Measurements from ENCODE around the gene CELF4. TPM values are rescaled to one million over a fixed set of nuclear protein-coding genes. Genes with fewer than 3 reads are reported as not detected.

Gene CELF4
- total and polyA plus RNA-seq, 2 donors (not counting 1 experiment from before 2014, with no cell fraction given), result 0.17 TPM; not detected in 1

DNA sequence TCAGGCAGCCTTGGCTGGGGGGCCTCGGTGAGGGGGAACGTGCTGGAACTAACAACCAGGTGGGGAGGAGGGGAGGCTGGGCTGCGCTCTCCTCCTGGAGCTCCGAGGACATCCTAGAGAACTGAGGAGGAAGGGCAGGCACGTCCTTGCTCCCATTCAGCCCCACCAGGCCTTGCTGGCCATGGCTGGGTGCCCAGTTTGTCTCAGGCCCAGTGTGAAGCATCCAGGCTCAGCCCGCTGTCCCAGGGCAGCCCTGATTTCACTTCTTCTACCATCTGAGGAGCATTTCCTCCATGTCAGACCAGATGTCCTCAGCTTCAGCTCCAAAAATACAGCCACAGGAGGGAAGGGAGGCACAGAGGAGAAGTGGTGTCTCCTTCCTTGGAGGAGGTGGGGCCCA, 125.4 kb downstream of the CELF4 start:
- H3K27me3 ChIP-seq (ENCODE audit: control insufficient read depth, insufficient read depth, low read length), result no peaks in the 10 kb centered on the region
- no peak for DNase-seq (ENCODE audit: low read depth in 2 of 2)
- H3K4me1 ChIP-seq (ENCODE audit: control insufficient read depth, extremely low read depth, insufficient read depth, low read length), result no peaks in the 10 kb centered on the region
- no peaks in the 10 kb centered on the region for H3K36me3 ChIP-seq (ENCODE audit: control insufficient read depth, insufficient read depth, low read length)
- no peak overlapping the region for H3K27ac ChIP-seq (ENCODE audit: insufficient read depth, low read length)
- no peak overlapping the region for H3K4me3 ChIP-seq (replicated peaks in 1 of 4; ENCODE audit: control extremely low read depth in 1 of 4, insufficient read depth in 1 of 4, low read depth in 3 of 4, low read length in 4 of 4)
- TF ChIP-seq, protein P1, sequence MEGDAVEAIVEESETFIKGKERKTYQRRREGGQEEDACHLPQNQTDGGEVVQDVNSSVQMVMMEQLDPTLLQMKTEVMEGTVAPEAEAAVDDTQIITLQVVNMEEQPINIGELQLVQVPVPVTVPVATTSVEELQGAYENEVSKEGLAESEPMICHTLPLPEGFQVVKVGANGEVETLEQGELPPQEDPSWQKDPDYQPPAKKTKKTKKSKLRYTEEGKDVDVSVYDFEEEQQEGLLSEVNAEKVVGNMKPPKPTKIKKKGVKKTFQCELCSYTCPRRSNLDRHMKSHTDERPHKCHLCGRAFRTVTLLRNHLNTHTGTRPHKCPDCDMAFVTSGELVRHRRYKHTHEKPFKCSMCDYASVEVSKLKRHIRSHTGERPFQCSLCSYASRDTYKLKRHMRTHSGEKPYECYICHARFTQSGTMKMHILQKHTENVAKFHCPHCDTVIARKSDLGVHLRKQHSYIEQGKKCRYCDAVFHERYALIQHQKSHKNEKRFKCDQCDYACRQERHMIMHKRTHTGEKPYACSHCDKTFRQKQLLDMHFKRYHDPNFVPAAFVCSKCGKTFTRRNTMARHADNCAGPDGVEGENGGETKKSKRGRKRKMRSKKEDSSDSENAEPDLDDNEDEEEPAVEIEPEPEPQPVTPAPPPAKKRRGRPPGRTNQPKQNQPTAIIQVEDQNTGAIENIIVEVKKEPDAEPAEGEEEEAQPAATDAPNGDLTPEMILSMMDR (conservative IDR thresholded peaks at IDR 0.05 in 1 of 2, IDR thresholded peaks at IDR 0.05 in 1 of 2; ENCODE audit: low read depth in 1 of 2, low read length in 2 of 2), result no peak
- TF ChIP-seq EZH2 (IDR thresholded peaks at IDR 0.05; ENCODE audit: low read length, missing control alignments), result no peak
- H3K9me3 ChIP-seq (ENCODE audit: control insufficient read depth, insufficient read depth, low read depth, low read length), result no peaks in the 10 kb centered on the region
- H3K4me2 ChIP-seq (ENCODE audit: extremely low read depth, insufficient read depth, low read length), result no peak overlapping the region
- H3K79me2 ChIP-seq (ENCODE audit: control insufficient read depth, insufficient read depth, low read length), result no peaks in the 10 kb centered on the region
- H2AFZ ChIP-seq (ENCODE audit: low read length), result no peak overlapping the region
- H3K9ac ChIP-seq (ENCODE audit: insufficient read depth, low read length), result no peak overlapping the region
- H4K20me1 ChIP-seq (ENCODE audit: control insufficient read depth, extremely low read depth, insufficient read depth, low read length), result no peaks in the 10 kb centered on the region

DNA sequence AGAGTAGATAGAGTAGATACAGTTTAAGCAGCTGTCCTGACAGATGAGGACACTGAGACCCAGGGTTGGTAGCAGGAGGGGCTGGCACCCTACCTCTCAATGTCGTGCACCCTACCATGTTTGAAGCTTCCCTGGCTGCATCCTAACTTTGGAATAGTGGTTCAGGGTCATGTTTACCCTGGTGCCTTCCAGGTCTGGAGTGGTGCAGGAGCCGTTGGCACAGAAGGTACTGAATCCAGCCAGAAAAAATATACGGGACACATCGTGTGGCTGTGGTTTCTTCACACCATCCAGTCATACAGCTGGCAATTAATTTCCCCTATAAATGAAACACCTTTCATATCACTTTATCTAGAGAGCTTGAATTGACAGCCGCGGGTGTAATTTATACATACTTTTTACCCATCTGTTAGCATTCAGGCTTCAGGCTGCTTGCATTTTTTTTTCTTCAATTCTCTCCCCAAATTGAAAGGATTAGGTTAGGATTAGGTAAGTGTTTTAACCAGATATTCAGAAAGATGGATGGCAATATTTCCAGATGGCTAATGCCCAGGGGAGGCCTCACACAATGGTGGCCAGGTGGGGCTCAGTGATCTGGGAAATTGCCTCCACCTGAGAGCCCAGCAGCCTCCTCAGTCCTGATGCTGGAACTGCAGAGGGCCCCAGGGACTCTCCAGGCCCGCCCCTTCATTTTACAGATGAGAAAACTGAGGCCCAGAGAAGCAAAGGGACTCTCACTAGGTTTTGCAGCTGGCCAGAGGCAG, 127.0 kb downstream of the CELF4 start:
- Histone ChIP-seq H3K79me2 (ENCODE audit: control insufficient read depth, insufficient read depth, low read length) (no peaks in the 10 kb centered on the region), H3K4me3 (replicated peaks in 1 of 4; ENCODE audit: control extremely low read depth in 1 of 4, insufficient read depth in 1 of 4, low read depth in 3 of 4, low read length in 4 of 4) (no peak overlapping the region), H3K4me2 (ENCODE audit: extremely low read depth, insufficient read depth, low read length) (no peak overlapping the region), H3K9me3 (ENCODE audit: control insufficient read depth, insufficient read depth, low read depth, low read length) (no peaks in the 10 kb centered on the region), H3K36me3 (ENCODE audit: control insufficient read depth, insufficient read depth, low read length) (no peaks in the 10 kb centered on the region), H4K20me1 (ENCODE audit: control insufficient read depth, extremely low read depth, insufficient read depth, low read length) (no peaks in the 10 kb centered on the region), H3K9ac (ENCODE audit: insufficient read depth, low read length) (no peak overlapping the region), H2AFZ (ENCODE audit: low read length) (no peak overlapping the region), H3K4me1 (ENCODE audit: control insufficient read depth, extremely low read depth, insufficient read depth, low read length) (no peaks in the 10 kb centered on the region), H3K27me3 (ENCODE audit: control insufficient read depth, insufficient read depth, low read length) (no peaks in the 10 kb centered on the region), H3K27ac (ENCODE audit: insufficient read depth, low read length) (no peak overlapping the region)
- DNase-seq (ENCODE audit: low read depth in 2 of 2), result no peak
- TF ChIP-seq EZH2 (IDR thresholded peaks at IDR 0.05; ENCODE audit: low read length, missing control alignments), result no peak
- TF ChIP-seq, protein P1 (conservative IDR thresholded peaks at IDR 0.05 in 1 of 2, IDR thresholded peaks at IDR 0.05 in 1 of 2; ENCODE audit: low read depth in 1 of 2, low read length in 2 of 2), result no peak

DNA sequence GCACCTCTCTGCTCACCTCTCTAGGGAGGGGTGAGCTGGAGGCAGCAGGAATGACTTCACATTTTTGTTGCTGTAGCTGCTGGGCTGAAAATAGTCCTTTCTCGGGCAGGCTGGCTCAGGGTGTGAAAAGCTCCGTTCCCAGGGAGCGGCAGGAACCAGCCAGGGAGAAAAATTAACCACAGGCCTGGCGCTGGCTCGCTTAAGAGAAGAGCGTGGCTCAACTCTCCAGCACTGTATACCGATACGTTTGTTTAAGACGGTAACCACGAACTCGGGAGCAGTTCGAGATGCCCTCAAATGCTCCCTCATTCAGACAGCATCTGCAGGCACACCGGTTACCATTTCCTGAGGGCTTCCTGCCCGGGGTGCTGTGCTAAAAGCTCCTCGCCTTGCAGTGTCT, 129.6 kb downstream of the CELF4 start:
- Histone ChIP-seq H2AFZ (ENCODE audit: low read length) (no peak overlapping the region), H3K27me3 (ENCODE audit: control insufficient read depth, insufficient read depth, low read length) (no peaks in the 10 kb centered on the region), H3K27ac (ENCODE audit: insufficient read depth, low read length) (no peak overlapping the region), H3K9ac (ENCODE audit: insufficient read depth, low read length) (no peak overlapping the region), H3K36me3 (ENCODE audit: control insufficient read depth, insufficient read depth, low read length) (no peaks in the 10 kb centered on the region), H3K4me3 (replicated peaks in 1 of 4; ENCODE audit: control extremely low read depth in 1 of 4, insufficient read depth in 1 of 4, low read depth in 3 of 4, low read length in 4 of 4) (no peak overlapping the region), H3K79me2 (ENCODE audit: control insufficient read depth, insufficient read depth, low read length) (no peaks in the 10 kb centered on the region), H4K20me1 (ENCODE audit: control insufficient read depth, extremely low read depth, insufficient read depth, low read length) (no peaks in the 10 kb centered on the region), H3K4me2 (ENCODE audit: extremely low read depth, insufficient read depth, low read length) (no peak overlapping the region), H3K4me1 (ENCODE audit: control insufficient read depth, extremely low read depth, insufficient read depth, low read length) (no peaks in the 10 kb centered on the region), H3K9me3 (ENCODE audit: control insufficient read depth, insufficient read depth, low read depth, low read length) (no peaks in the 10 kb centered on the region)
- peak in 1 of 2 donors; percentile 17 for DNase-seq (ENCODE audit: low read depth in 2 of 2)
- no peak for TF ChIP-seq EZH2 (IDR thresholded peaks at IDR 0.05; ENCODE audit: low read length, missing control alignments)
- TF ChIP-seq, protein P1 (conservative IDR thresholded peaks at IDR 0.05 in 1 of 2, IDR thresholded peaks at IDR 0.05 in 1 of 2; ENCODE audit: low read depth in 1 of 2, low read length in 2 of 2), result no peak
